PC-3 (cell line): ENCODE data around the gene TTLL10. TPM values are rescaled to one million over a fixed set of nuclear protein-coding genes. Genes with fewer than 3 reads are reported as not detected.

Experiments
- ATAC-seq: fragments of 200-7000 bp; cut with Tn5 transposase; 2 replicates; pipeline ENCODE4 v1.9.1; 2020; ENCODE audit warnings: mild to moderate bottlenecking, moderate library complexity
- BruUV-seq: library from RNA; stranded (reverse); fragments of 400-500 nt; replicated peaks from 2 replicates; lab custom pipeline; 2021; lab: Mats Ljungman, UMichigan
- CTCF ChIA-PET: fragments of 300-600 bp; sonication (Branson Sonifier 250); formaldehyde crosslinking; loops from one replicate; lab custom pipeline; 2022; ENCODE audit warnings: antibody characterized with exemption; lab: Charles Lee
- POLR2A ChIA-PET: fragments of 300-600 bp; sonication (Branson Sonifier 250); formaldehyde crosslinking; loops from one replicate; lab custom pipeline; 2022; ENCODE audit warnings: antibody characterized with exemption; ENCODE audit not compliant: unreplicated experiment; lab: Charles Lee
- DNase-seq: peaks from one replicate; pipeline ENCODE4 v3.0.0-alpha.2; 2015
- H2AFZ ChIP-seq: fragments of 300-600 bp; sonication (generic); 2 replicates; pipeline ENCODE4 v1.6.0; 2016; ENCODE audit warnings: antibody characterized with exemption, low read length
- H3F3A ChIP-seq: fragments of 300-600 bp; sonication (generic); one replicate; pipeline ENCODE4 v1.6.0; 2017; ENCODE audit warnings: antibody characterized with exemption, low read length, control low read depth, mild to moderate bottlenecking; ENCODE audit not compliant: unreplicated experiment
- H3K27ac ChIP-seq: fragments of 300-600 bp; sonication (generic); 2 replicates; pipeline ENCODE4 v1.5.1; 2016; ENCODE audit warnings: mild to moderate bottlenecking, low read length
- H3K27me3 ChIP-seq: fragments of 300-600 bp; sonication (generic); 2 replicates; pipeline ENCODE4 v1.6.1; 2016; ENCODE audit warnings: low read length, mixed read lengths
- H3K36me3 ChIP-seq: fragments of 300-600 bp; sonication (generic); 2 replicates; pipeline ENCODE4 v1.6.1; 2016; ENCODE audit warnings: low read depth, mixed run types, low read length, mixed read lengths
- H3K4me1 ChIP-seq: fragments of 300-600 bp; sonication (generic); 2 replicates; pipeline ENCODE4 v1.5.1; 2016; ENCODE audit warnings: low read length; ENCODE audit not compliant: insufficient read depth
- H3K4me2 ChIP-seq: fragments of 300-600 bp; sonication (generic); 2 replicates; pipeline ENCODE4 v1.6.0; 2016; ENCODE audit warnings: low read length
- H3K4me3 ChIP-seq: fragments of 300-600 bp; sonication (generic); 2 replicates; pipeline ENCODE4 v1.5.1; 2016; ENCODE audit warnings: mild to moderate bottlenecking, low read length, mixed read lengths
- H3K79me2 ChIP-seq: fragments of 300-600 bp; sonication (generic); 2 replicates; pipeline ENCODE4 v1.6.1; 2017; ENCODE audit warnings: low read length, mixed read lengths
- H3K9ac ChIP-seq: fragments of 300-600 bp; sonication (generic); 2 replicates; pipeline ENCODE4 v1.6.0; 2016; ENCODE audit warnings: mild to moderate bottlenecking, low read length
- H3K9me2 ChIP-seq: fragments of 300-600 bp; sonication (generic); replicated peaks from 2 replicates; pipeline ENCODE4 v1.6.1; 2016; ENCODE audit warnings: mixed run types, low read length, mixed read lengths
- H3K9me3 ChIP-seq: fragments of 300-600 bp; sonication (generic); 2 replicates; pipeline ENCODE4 v1.6.1; 2016; ENCODE audit warnings: low read length, mixed read lengths
- H4K20me1 ChIP-seq: fragments of 300-600 bp; sonication (generic); 2 replicates; pipeline ENCODE4 v1.6.1; 2016; ENCODE audit warnings: low read length, mixed read lengths
- CTCF ChIP-seq: fragments of 300-600 bp; sonication (generic); conservative IDR thresholded peaks from 2 replicates; pipeline ENCODE4 v1.5.1; 2017; ENCODE audit warnings: antibody characterized with exemption, low read depth, mild to moderate bottlenecking, low read length
- EZH2 ChIP-seq: fragments of 300-600 bp; sonication (generic); IDR thresholded peaks from one replicate; pipeline ENCODE4 v1.6.1; 2017; ENCODE audit warnings: antibody characterized with exemption, mild to moderate bottlenecking, low read length; ENCODE audit not compliant: unreplicated experiment
- EZH2phosphoT487 ChIP-seq: fragments of 300-600 bp; sonication (generic); IDR thresholded peaks from 2 replicates; pipeline ENCODE4 v1.6.1; 2018; ENCODE audit warnings: mild to moderate bottlenecking, antibody characterized with exemption, low read length, borderline replicate concordance
- intact Hi-C: fragments of 100-400 bp; cut with micrococcal nuclease; formaldehyde crosslinking; loops from 2 replicates; pipeline ENCODE4 v1.9.0; 2023
- total RNA-seq: library from RNA; depleted of rRNA; stranded (reverse); fragments of >200 nt; gene quantifications from 2 replicates; pipeline ENCODE4 v1.2.3, GENCODE V29; 2014

Gene TTLL10
- total RNA-seq, 1 experiment from 2014 or later: 0.36 TPM

GRCh38 chr1:1196431-1197187 is 22.9 kb downstream of the TTLL10 start:
- Histone ChIP-seq H4K20me1 (no peaks in the 10 kb centered on the region), H3F3A (no peaks in the 10 kb centered on the region), H3K4me1 (no peaks in the 10 kb centered on the region), H3K4me2 (no peak overlapping the region), H3K79me2 (no peaks in the 10 kb centered on the region), H3K27me3 (no peaks in the 10 kb centered on the region), H3K9me3 (no peaks in the 10 kb centered on the region), H2AFZ (no peak overlapping the region), H3K27ac (no peak overlapping the region), H3K9ac (no peak overlapping the region), H3K4me3 (no peak overlapping the region), H3K36me3 (0 out of 2 replicates have a peak, but pooled peaks cover 5% of the 10 kb centered on the region), H3K9me2 (no peaks in the 10 kb centered on the region)
- no peak for ATAC-seq
- ChIA-PET CTCF (no interaction called here), POLR2A (no interaction called here)
- intact Hi-C loops: no loop called here
- BruUV-seq: no TSS peak
- DNase-seq: no peak
- no peak for TF ChIP-seq EZH2phosphoT487
- no peak for TF ChIP-seq EZH2
- no peak for TF ChIP-seq CTCF

GRCh38 chr1:1197188-1197500 is 23.5 kb downstream of the TTLL10 start:
- intact Hi-C loops: no loop called here
- no peak overlapping the region for H3K4me2 ChIP-seq
- DNase-seq (no peak), ATAC-seq (no peak)
- no peaks in the 10 kb centered on the region for H3K9me3 ChIP-seq
- H3K9me2 ChIP-seq: no peaks in the 10 kb centered on the region
- no peak overlapping the region for H2AFZ ChIP-seq
- 0 out of 2 replicates have a peak, but pooled peaks cover 2% of the 10 kb centered on the region for H3K36me3 ChIP-seq
- no peaks in the 10 kb centered on the region for H3K79me2 ChIP-seq
- H4K20me1 ChIP-seq: no peaks in the 10 kb centered on the region
- H3K27me3 ChIP-seq: no peaks in the 10 kb centered on the region
- no peaks in the 10 kb centered on the region for H3F3A ChIP-seq
- no peaks in the 10 kb centered on the region for H3K4me1 ChIP-seq
- POLR2A ChIA-PET: no interaction called here
- H3K27ac ChIP-seq: no peak overlapping the region
- no peak for TF ChIP-seq EZH2phosphoT487
- no peak for TF ChIP-seq CTCF
- no peak for TF ChIP-seq EZH2
- CTCF ChIA-PET: no interaction called here
- no TSS peak for BruUV-seq
- H3K4me3 ChIP-seq: no peak overlapping the region
- no peak overlapping the region for H3K9ac ChIP-seq

- Histone ChIP-seq H3K9me2 (no peaks in the 10 kb centered on the region), H3K27ac (no peak overlapping the region), H3K4me1 (no peaks in the 10 kb centered on the region), H3K27me3 (no peaks in the 10 kb centered on the region), H2AFZ (no peak overlapping the region), H3F3A (no peaks in the 10 kb centered on the region), H3K9ac (no peak overlapping the region), H3K36me3 (no peaks in the 10 kb centered on the region), H3K4me2 (no peak overlapping the region), H4K20me1 (no peaks in the 10 kb centered on the region), H3K4me3 (no peak overlapping the region), H3K79me2 (no peaks in the 10 kb centered on the region), H3K9me3 (no peaks in the 10 kb centered on the region)
- ChIA-PET CTCF (no interaction called here), POLR2A (no interaction called here)
- ATAC-seq: no peak
- no TSS peak for BruUV-seq
- TF ChIP-seq EZH2phosphoT487 (no peak), CTCF (no peak), EZH2 (no peak)
- intact Hi-C loops: no loop called here
- no peak for DNase-seq
These were observed 24.1 kb downstream of the TTLL10 start for GRCh38 chr1:1197551-1198422.
